ENCODE data around the gene NKAIN2.

Gene NKAIN2

DNA sequence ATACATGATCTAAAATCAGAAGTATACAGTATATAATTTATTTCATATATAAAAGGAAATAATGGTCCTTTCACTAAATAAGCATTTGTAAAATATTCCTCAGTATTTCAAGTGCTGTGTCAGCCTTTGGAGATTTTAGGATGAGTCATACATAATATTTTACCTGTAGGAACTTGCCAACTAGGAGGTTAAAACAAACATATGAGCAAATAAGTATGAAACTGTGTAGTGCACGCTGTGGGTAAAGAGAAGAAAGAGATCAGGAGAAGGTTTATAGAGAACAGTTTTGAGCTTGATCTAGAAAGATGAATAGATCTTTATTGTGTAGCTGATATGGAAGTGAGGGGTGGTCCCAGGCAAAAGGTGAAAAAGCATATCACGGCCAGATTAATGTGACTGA is 988.7 kb downstream of the NKAIN2 start:
- Histone ChIP-seq H3K4me3 (no peak overlapping the region), H3K27me3 (no peaks in the 10 kb centered on the region), H3K27ac (no peak overlapping the region), H3K9me3 (replicated peaks in 1 of 11) (0 out of 22 replicates have a peak, but pooled peaks cover 0 to 4% (median 0%) of the 10 kb centered on the region in 11 experiments), H4K20me1 (no peaks in the 10 kb centered on the region), H3K9ac (no peak overlapping the region), H3K4me1 (peaks cover 0 to 5% (median 0%) of the 10 kb centered on the region in 10 experiments; a peak in 3 of 20 replicates), H3K36me3 (no peaks in the 10 kb centered on the region), H3K4me2 (no peak overlapping the region)
- no peak for TF ChIP-seq Cebpa-rat (IDR thresholded peaks at IDR 0.05)

DNA sequence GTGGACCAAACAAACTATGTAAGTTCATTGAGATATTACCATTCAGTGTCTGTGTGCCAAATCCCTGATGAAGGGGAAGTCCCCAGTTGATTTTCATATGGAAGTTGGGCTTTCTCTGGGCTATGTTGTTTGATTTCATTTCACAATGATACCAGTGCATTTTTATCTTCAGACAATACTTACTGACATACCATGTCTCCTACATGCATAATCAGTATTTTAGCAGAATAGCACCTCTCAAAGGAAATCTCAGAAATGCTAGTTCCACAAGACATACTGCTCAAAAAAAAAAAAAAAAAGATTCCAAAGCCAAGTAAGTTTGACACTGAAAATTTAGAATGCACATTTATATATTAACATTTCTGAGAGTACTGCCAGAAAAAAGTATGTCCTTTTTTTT is 989.7 kb downstream of the NKAIN2 start:
- no peak for TF ChIP-seq Cebpa-rat (IDR thresholded peaks at IDR 0.05)
- Histone ChIP-seq H3K27me3 (no peaks in the 10 kb centered on the region), H3K4me3 (no peak overlapping the region), H3K9ac (no peak overlapping the region), H3K4me1 (peaks cover 0 to 5% (median 0%) of the 10 kb centered on the region in 10 experiments; a peak in 3 of 20 replicates), H3K9me3 (replicated peaks in 1 of 11) (0 out of 22 replicates have a peak, but pooled peaks cover 0 to 1% (median 0%) of the 10 kb centered on the region in 11 experiments), H3K36me3 (no peaks in the 10 kb centered on the region), H4K20me1 (no peaks in the 10 kb centered on the region), H3K4me2 (no peak overlapping the region), H3K27ac (no peak overlapping the region)

DNA sequence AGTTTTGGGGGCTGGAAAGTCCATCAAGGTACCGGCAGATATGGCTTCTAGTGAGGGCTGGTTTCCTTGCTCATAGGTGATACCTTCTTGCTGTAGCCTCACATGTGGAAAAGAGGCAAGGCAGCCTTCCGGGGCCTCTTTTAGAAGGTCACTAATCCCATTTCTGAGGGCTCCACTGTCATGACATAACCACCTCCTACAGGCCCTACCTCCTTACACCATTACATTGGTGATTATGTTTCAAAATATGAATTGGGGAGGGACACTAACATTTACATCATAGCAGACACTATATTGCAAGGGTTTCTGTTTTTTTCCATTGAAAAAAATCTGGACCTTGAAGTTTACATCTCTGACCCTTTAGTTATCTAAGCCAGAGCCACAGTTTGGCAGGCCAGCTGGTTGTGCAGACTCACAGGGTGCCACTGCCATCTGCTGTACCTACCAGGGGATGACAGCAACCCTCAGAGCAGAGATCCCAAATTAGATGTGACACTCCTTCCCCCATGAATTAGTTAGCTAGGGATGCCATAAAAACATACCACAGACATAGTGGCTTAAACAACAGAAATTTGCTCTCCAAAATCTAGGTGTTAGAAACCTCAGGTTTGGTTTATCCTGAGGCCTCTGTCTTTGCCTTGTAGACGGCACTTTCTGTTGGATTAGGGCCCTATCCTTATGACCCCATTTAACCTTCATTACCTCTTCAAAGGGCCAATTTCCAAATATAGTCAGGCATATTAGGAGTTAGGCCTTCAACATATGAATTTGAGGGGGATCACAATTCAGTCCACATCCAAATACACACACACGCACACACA is 992.2 kb downstream of the NKAIN2 start:
- no peaks in the 10 kb centered on the region for H3K27me3 ChIP-seq
- no peaks in the 10 kb centered on the region for H3K9me3 ChIP-seq (replicated peaks in 1 of 11)
- no peak overlapping the region for H3K27ac ChIP-seq
- no peak overlapping the region for H3K9ac ChIP-seq
- H3K4me1 ChIP-seq: 0 out of 20 replicates have a peak, but pooled peaks cover 0 to 5% (median 0%) of the 10 kb centered on the region in 10 experiments
- no peaks in the 10 kb centered on the region for H4K20me1 ChIP-seq
- H3K36me3 ChIP-seq: no peaks in the 10 kb centered on the region
- TF ChIP-seq Cebpa-rat (IDR thresholded peaks at IDR 0.05): no peak
- H3K4me3 ChIP-seq: no peak overlapping the region
- no peak overlapping the region for H3K4me2 ChIP-seq

DNA sequence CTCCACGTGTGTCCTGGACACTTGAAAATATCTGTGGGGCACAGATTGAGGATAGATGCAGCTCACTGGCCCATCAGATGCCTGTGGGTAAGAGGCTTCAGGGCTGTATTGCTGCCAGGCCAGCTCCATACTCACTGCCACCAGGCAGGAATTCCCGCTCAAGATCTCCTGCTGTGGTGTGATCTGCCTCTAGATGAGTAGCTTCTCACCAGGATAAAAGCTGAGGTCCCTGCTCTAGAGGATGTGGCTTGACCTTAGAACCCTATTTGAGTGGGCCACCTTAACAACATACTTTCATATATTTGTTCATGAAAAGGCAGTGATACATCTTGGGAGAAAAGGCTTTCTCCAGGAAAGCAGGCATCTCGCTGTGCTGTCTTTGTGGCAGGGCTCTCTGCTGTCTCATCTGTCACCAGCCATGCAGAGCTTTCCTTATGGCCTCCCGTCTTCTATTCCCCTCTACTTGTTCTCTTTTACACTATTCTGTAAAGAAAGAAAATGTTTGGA is 992.9 kb downstream of the NKAIN2 start:
- H3K36me3 ChIP-seq: no peaks in the 10 kb centered on the region
- no peak overlapping the region for H3K27ac ChIP-seq
- no peak overlapping the region for H3K4me3 ChIP-seq
- H3K4me2 ChIP-seq: no peak overlapping the region
- H4K20me1 ChIP-seq: no peaks in the 10 kb centered on the region
- TF ChIP-seq Cebpa-rat (IDR thresholded peaks at IDR 0.05): no peak
- H3K4me1 ChIP-seq: 0 out of 20 replicates have a peak, but pooled peaks cover 0 to 5% (median 0%) of the 10 kb centered on the region in 10 experiments
- H3K9me3 ChIP-seq (replicated peaks in 1 of 11): no peaks in the 10 kb centered on the region
- no peak overlapping the region for H3K9ac ChIP-seq
- H3K27me3 ChIP-seq: no peaks in the 10 kb centered on the region

DNA sequence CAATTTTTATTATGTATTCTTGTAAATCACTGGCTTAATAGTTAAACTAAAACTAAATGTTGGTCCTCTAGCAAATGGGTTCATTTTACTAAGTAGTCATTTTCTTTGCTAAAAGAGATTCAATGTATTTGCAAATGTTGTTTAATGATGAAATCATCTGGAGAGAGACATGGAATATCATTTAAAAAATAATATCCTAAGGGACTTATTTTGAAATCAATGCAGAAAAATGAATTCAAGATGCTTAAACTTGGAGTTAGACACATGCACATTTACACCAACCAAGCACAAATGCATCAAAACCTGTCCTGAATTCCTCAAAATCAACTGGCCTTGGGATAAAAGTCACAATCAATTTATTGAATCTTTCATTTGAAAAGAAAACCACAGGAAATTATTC is 993.6 kb downstream of the NKAIN2 start:
- H3K9ac ChIP-seq: no peak overlapping the region
- no peak overlapping the region for H3K4me3 ChIP-seq
- H3K36me3 ChIP-seq: no peaks in the 10 kb centered on the region
- H3K27ac ChIP-seq: no peak overlapping the region
- H3K4me2 ChIP-seq: no peak overlapping the region
- no peaks in the 10 kb centered on the region for H3K9me3 ChIP-seq (replicated peaks in 1 of 11)
- H4K20me1 ChIP-seq: no peaks in the 10 kb centered on the region
- H3K27me3 ChIP-seq: no peaks in the 10 kb centered on the region
- 0 out of 20 replicates have a peak, but pooled peaks cover 0 to 5% (median 0%) of the 10 kb centered on the region in 10 experiments for H3K4me1 ChIP-seq
- no peak for TF ChIP-seq Cebpa-rat (IDR thresholded peaks at IDR 0.05)

DNA sequence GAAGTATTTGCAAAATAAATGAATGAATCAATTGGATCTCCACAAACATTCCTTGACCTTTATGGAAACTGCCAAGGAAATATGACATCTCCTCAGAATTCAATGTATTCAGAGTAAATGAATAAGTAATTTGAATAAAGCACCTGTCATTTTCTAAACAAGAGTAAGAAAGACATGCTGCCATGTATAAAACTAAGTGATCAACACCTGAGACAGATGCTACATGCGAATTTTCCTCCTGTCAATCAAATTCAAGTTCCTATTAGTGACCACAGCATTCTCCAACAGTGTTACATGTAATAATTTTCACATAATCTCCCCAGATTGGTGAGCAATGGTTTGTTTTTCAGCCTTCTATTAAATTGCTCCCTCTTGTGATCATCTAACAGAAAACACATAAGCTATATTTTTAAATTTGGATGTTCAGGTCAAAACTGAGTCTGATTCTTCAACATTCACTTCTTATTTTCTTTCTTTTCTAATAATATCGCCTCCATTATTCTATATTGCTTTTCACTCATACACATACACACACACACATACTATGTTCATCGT is 995.4 kb downstream of the NKAIN2 start:
- no peaks in the 10 kb centered on the region for H3K36me3 ChIP-seq
- no peak overlapping the region for H3K4me3 ChIP-seq
- no peaks in the 10 kb centered on the region for H3K27me3 ChIP-seq
- no peak overlapping the region for H3K27ac ChIP-seq
- H3K4me2 ChIP-seq: no peak overlapping the region
- no peaks in the 10 kb centered on the region for H4K20me1 ChIP-seq
- no peak overlapping the region for H3K9ac ChIP-seq
- H3K9me3 ChIP-seq (replicated peaks in 1 of 11): no peaks in the 10 kb centered on the region
- TF ChIP-seq Cebpa-rat (IDR thresholded peaks at IDR 0.05): no peak
- 0 out of 20 replicates have a peak, but pooled peaks cover 0 to under 1% (median 0%) of the 10 kb centered on the region in 10 experiments for H3K4me1 ChIP-seq

DNA sequence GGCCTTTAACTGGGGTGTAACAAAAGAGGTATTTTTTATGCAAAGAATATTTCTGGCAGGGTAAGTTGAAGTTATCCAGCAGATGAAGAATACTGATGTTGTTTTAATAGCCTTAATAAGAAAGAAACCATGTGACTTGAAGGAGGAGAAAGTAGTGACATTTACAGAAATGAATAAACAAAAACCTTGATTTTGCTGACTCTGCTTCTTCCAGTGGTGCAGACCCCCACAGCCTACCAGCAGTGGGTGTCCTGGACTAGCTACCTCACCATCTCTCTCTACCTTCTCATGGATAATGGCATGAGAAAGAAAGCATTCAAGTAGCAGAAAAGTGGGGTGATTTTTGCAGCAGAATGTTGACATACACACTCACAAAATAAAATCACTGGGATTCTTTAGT is 996.0 kb downstream of the NKAIN2 start:
- Histone ChIP-seq H3K36me3 (no peaks in the 10 kb centered on the region), H3K9ac (no peak overlapping the region), H3K27me3 (no peaks in the 10 kb centered on the region), H3K4me3 (no peak overlapping the region), H3K27ac (no peak overlapping the region), H3K4me2 (no peak overlapping the region), H3K4me1 (no peaks in the 10 kb centered on the region), H3K9me3 (replicated peaks in 1 of 11) (no peaks in the 10 kb centered on the region), H4K20me1 (no peaks in the 10 kb centered on the region)
- no peak for TF ChIP-seq Cebpa-rat (IDR thresholded peaks at IDR 0.05)

DNA sequence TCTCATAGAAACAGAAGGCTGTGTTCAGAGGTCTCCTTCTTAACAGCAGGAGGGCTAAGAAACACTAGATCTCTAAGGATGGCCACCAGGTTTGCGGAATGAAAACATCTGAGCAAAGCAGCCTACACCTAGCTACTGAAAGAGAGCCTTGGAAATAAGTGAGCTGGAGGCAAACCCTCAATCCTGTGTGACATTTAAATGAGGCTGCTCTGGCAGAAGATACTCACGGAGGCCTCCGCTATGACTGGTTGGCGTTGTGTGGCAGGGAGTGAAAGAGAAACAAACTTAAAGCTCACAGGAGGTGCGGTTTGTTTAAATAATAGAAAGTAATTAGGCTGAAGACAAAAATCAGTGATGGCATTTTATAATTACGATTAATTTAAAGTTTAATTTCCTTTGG is 996.6 kb downstream of the NKAIN2 start:
- Histone ChIP-seq H3K27ac (no peak overlapping the region), H3K9ac (no peak overlapping the region), H3K27me3 (no peaks in the 10 kb centered on the region), H4K20me1 (no peaks in the 10 kb centered on the region), H3K4me3 (no peak overlapping the region), H3K9me3 (replicated peaks in 1 of 11) (no peaks in the 10 kb centered on the region), H3K4me1 (no peaks in the 10 kb centered on the region), H3K4me2 (no peak overlapping the region), H3K36me3 (no peaks in the 10 kb centered on the region)
- TF ChIP-seq Cebpa-rat (IDR thresholded peaks at IDR 0.05): no peak

DNA sequence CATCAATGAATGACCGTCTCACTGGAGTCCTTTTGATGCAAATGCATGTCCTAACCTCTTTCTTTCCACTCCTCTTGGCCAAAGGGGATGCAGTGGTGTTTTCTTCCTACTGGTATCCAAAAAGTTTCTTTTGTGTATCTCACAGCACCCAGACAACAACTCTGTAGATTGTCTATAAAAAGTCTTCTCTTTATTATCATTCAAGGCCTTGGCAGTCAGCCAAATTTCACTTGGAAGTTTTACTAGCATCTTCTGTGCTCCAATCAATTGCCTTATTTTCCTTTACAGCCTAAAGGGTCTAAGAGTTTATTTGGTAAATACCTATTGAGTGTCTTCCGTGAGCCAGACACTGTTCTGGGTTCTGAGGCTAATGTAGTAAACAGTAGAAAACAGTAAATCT is 1008.4 kb downstream of the NKAIN2 start:
- TF ChIP-seq Cebpa-rat (IDR thresholded peaks at IDR 0.05): no peak
- no peak overlapping the region for H3K4me2 ChIP-seq
- no peaks in the 10 kb centered on the region for H4K20me1 ChIP-seq

More for the DNA sequence above, 1008.4 kb downstream of the NKAIN2 start:
- Histone ChIP-seq H3K4me1 (no peaks in the 10 kb centered on the region), H3K9me3 (replicated peaks in 1 of 11) (no peaks in the 10 kb centered on the region), H3K27ac (no peak overlapping the region), H3K36me3 (no peaks in the 10 kb centered on the region), H3K4me3 (no peak overlapping the region), H3K9ac (no peak overlapping the region), H3K27me3 (no peaks in the 10 kb centered on the region)
